ENCODE data around the gene SOX13.

DNA sequence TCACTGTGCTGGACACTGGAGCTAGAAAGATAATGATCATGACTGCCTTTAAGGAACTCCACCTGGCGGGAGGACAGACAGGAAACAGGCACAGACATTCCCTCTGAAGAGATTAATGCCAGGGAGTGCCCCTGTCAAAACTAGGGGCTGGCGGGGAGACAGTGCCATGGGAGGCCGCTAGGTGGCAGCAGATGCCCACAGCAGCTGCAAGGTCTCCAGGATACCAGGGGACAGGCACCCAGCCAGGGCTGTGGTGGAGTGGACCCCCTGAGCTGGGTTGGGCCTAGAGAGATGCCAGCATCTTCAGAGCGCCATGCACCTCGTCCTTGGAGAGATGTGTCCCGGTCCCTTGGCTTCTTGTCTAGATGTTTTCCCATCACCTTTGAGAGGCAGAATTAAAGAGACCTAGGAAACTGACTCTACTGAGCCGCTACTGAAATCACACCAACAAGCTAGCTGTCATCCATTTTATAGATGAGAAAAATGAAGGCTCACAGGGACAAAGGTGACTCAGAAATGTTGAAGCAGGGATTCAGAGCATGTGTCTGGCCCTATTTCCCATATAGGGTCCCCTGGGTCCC, 89.7 kb downstream of the SOX13 start:
- TF ChIP-seq, protein P1, sequence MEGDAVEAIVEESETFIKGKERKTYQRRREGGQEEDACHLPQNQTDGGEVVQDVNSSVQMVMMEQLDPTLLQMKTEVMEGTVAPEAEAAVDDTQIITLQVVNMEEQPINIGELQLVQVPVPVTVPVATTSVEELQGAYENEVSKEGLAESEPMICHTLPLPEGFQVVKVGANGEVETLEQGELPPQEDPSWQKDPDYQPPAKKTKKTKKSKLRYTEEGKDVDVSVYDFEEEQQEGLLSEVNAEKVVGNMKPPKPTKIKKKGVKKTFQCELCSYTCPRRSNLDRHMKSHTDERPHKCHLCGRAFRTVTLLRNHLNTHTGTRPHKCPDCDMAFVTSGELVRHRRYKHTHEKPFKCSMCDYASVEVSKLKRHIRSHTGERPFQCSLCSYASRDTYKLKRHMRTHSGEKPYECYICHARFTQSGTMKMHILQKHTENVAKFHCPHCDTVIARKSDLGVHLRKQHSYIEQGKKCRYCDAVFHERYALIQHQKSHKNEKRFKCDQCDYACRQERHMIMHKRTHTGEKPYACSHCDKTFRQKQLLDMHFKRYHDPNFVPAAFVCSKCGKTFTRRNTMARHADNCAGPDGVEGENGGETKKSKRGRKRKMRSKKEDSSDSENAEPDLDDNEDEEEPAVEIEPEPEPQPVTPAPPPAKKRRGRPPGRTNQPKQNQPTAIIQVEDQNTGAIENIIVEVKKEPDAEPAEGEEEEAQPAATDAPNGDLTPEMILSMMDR (IDR thresholded peaks at IDR 0.05), result peak; percentile 100
- TF ChIP-seq ZFX (IDR thresholded peaks at IDR 0.05; ENCODE audit: borderline replicate concordance), result no peak
